Progenitor cell of endocrine pancreas (in vitro differentiated cells): ENCODE measurements around the gene ZNF235. TPM values are rescaled to one million over a fixed set of nuclear protein-coding genes. Genes with fewer than 3 reads are reported as not detected.

Source experiments
- DNase-seq: peaks from one replicate; pipeline ENCODE4 v3.0.0; 2021; ENCODE audit warnings: low spot score; ENCODE audit not compliant: unreplicated experiment
- H3K27ac Mint-ChIP-seq: 2 replicates; pipeline ENCODE4 v1.8.0; 2021; ENCODE audit warnings: mild to moderate bottlenecking, moderate library complexity, mixed read lengths
- H3K27me3 Mint-ChIP-seq: 2 replicates; pipeline ENCODE4 v1.8.0; 2021; ENCODE audit warnings: mixed read lengths
- H3K36me3 Mint-ChIP-seq: 2 replicates; pipeline ENCODE4 v1.8.0; 2022; ENCODE audit warnings: mixed read lengths; ENCODE audit not compliant: insufficient read depth
- H3K4me1 Mint-ChIP-seq: 2 replicates; pipeline ENCODE4 v1.8.0; 2021; ENCODE audit warnings: low read depth, mixed read lengths
- H3K4me3 Mint-ChIP-seq: 2 replicates; pipeline ENCODE4 v1.8.0; 2021; ENCODE audit warnings: low read depth, mild to moderate bottlenecking, moderate library complexity, mixed read lengths
- H3K9me3 Mint-ChIP-seq: 2 replicates; pipeline ENCODE4 v1.8.0; 2021; ENCODE audit warnings: low read depth, mixed read lengths
- total RNA-seq: library from RNA; stranded (reverse); gene quantifications from 2 replicates; pipeline ENCODE4 v1.2.1, GENCODE V29; 2021
- TF ChIP-seq, protein P1 (sequence below): fragments of 200-600 bp; sonication (generic); IDR thresholded peaks from one replicate; pipeline ENCODE4 v1.5.0; 2021; ENCODE audit warnings: antibody characterized with exemption, mild to moderate bottlenecking; ENCODE audit not compliant: unreplicated experiment

The ZNF235 gene
- total RNA-seq, 1 donor from 2014 or later = 15.0 TPM

DNA sequence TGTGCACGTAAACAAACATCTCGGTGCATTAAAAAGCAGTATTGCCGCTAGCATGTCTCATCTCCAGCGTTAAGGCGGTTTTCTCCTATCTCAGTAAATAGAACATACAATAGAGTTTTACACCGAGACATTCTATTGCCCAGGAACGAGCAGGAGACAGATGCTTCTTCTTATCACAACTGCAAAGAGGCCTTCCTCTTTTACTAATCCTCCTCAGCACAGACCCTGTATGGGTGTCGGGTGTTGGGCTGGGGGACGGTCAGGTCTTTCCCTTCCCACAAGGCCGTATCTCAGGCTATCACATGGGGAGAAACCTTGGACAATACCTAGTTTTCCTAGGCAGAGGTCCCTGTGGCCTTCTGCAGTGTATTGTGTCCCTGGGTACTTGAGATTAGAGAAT lies 23.9 kb downstream of the ZNF235 start:
- TF ChIP-seq, protein P1, sequence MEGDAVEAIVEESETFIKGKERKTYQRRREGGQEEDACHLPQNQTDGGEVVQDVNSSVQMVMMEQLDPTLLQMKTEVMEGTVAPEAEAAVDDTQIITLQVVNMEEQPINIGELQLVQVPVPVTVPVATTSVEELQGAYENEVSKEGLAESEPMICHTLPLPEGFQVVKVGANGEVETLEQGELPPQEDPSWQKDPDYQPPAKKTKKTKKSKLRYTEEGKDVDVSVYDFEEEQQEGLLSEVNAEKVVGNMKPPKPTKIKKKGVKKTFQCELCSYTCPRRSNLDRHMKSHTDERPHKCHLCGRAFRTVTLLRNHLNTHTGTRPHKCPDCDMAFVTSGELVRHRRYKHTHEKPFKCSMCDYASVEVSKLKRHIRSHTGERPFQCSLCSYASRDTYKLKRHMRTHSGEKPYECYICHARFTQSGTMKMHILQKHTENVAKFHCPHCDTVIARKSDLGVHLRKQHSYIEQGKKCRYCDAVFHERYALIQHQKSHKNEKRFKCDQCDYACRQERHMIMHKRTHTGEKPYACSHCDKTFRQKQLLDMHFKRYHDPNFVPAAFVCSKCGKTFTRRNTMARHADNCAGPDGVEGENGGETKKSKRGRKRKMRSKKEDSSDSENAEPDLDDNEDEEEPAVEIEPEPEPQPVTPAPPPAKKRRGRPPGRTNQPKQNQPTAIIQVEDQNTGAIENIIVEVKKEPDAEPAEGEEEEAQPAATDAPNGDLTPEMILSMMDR = no peak
- peaks cover 56% of the 10 kb centered on the region for H3K9me3 Mint-ChIP-seq
- H3K27ac Mint-ChIP-seq = no peak overlapping the region
- no peaks in the 10 kb centered on the region for H3K4me1 Mint-ChIP-seq
- peaks cover 39% of the 10 kb centered on the region for H3K36me3 Mint-ChIP-seq
- no peak for DNase-seq
- H3K4me3 Mint-ChIP-seq = no peak overlapping the region
- H3K27me3 Mint-ChIP-seq = no peaks in the 10 kb centered on the region

DNA sequence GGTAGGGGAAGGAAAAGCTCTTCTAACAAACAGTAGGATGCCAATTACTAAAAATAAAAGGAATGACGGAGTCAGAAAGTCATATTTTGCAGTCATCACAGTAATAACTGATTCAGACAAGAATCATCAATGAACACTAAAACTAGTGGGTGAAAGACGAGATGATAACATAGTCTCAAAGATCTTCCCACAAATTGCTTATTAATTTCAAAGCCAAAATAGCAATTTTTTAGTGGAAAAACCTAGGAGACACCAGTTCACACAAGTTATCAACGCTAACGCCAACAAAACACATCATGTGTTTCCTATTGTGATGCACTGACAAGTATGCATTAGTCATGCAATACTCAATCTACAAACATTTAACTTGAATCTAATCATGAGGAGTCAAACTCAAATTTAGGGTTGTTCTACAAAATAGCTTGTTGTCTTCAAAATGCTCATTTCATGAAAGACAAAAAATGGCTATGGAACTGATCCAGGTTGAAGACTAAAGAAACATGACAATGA lies 26.6 kb downstream of the ZNF235 start:
- TF ChIP-seq, protein P1 = no peak
- no peak for DNase-seq
- H3K27me3 Mint-ChIP-seq = no peaks in the 10 kb centered on the region
- H3K4me1 Mint-ChIP-seq = no peaks in the 10 kb centered on the region
- H3K27ac Mint-ChIP-seq = no peak overlapping the region
- peaks cover 52% of the 10 kb centered on the region for H3K36me3 Mint-ChIP-seq
- peaks cover 64% of the 10 kb centered on the region for H3K9me3 Mint-ChIP-seq
- H3K4me3 Mint-ChIP-seq = no peak overlapping the region

DNA sequence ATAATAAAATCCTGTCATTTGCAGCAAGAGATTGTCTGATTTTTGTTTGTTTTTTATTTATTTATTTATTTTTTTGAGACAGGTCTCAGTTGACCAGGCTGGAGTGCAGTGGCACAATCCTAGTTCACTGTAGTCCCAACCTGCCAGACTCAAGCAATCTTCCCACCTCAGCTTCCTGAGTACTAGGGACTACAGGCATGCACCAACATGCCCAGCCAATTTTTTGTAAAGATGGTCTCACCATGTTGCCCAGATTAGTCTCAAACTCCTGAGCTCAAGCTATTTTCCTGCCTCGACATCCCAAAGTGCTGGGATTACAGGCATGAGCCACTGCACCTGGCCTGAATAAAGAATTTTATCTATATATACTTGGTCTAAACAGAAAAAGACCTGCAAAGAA lies 27.5 kb downstream of the ZNF235 start:
- no peak for DNase-seq
- peaks cover 65% of the 10 kb centered on the region for H3K9me3 Mint-ChIP-seq
- no peaks in the 10 kb centered on the region for H3K27me3 Mint-ChIP-seq
- no peak overlapping the region for H3K4me3 Mint-ChIP-seq
- peaks cover 56% of the 10 kb centered on the region for H3K36me3 Mint-ChIP-seq
- H3K27ac Mint-ChIP-seq = no peak overlapping the region
- H3K4me1 Mint-ChIP-seq = no peaks in the 10 kb centered on the region
- TF ChIP-seq, protein P1 = no peak

DNA sequence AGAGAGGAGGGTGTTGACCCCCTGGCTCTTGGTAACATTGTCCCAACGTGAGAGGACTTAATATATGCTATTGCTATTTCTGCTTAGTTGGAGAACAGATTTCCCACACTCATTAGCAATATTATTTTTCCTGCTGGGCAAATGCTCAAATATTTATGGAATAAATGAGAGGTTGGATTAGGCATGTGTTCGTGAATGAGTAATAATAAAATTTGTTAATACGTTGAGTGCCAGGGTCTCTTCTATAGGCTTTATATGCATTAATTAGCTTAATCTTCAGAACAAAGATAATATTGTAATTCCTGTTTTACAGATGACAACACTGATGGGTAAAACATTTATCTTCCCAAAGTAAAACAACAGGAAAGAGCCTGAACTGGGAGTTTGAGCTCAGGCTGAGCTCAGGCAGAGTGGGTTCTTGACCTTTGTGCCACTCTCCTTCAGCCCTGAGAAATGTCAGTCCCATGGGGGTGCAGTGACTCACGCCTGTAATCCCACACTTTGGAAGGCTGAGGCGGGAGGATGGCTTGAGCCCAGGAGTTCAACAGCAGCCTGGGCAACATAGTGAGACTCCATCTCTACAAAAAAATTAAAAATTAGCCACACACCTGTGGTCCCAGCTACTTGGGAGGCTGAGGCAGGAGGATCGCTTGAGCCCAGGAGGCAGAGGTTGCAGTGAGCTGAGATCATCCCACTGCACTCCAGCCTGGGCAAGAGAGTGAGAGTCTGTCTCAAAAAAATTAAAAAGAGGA lies 44.0 kb downstream of the ZNF235 start:
- Mint-ChIP-seq H3K9me3 (peaks cover 16% of the 10 kb centered on the region), H3K4me3 (peak overlapping the region; percentile 86), H3K36me3 (peaks cover 7% of the 10 kb centered on the region), H3K27ac (peak overlapping the region; percentile 95), H3K27me3 (no peaks in the 10 kb centered on the region), H3K4me1 (peaks cover 7% of the 10 kb centered on the region)
- TF ChIP-seq, protein P1 = no peak
- DNase-seq = no peak

DNA sequence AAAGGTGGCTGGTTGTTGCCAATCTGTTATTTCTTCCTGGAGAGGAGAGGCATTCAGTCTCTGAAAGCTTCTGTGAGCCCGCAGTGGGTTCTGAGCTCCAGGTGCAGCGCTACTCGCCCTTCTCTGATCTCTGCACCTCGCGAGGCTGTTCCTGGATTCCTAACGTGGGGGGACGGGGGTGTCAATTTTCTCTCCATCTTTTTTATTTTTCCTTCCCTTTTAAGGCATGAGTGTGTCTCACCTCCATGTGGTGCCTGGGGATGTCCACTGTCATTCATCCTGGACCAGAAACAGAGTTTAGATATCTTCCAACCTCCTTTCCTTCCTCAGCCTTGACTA lies 44.5 kb downstream of the ZNF235 start:
- H3K36me3 Mint-ChIP-seq = peaks cover 10% of the 10 kb centered on the region
- H3K4me1 Mint-ChIP-seq = peaks cover 7% of the 10 kb centered on the region
- H3K4me3 Mint-ChIP-seq = peak overlapping the region; percentile 86
- TF ChIP-seq, protein P1 = no peak
- peak overlapping the region; percentile 95 for H3K27ac Mint-ChIP-seq
- H3K27me3 Mint-ChIP-seq = no peaks in the 10 kb centered on the region
- no peak for DNase-seq
- H3K9me3 Mint-ChIP-seq = peaks cover 22% of the 10 kb centered on the region
